GM13976 (cell line): ENCODE measurements around the gene CCDC112.

Source experiments
- DNase-seq: peaks from one replicate; pipeline ENCODE4 v3.0.0; 2012; ENCODE audit warnings: low spot score
- CTCF ChIP-seq: IDR thresholded peaks from 2 replicates; pipeline ENCODE4 v1.5.1; 2012; ENCODE audit warnings: borderline replicate concordance, mild to moderate bottlenecking; ENCODE audit not compliant: insufficient read depth; ENCODE audit errors: extremely low read depth, missing control alignments, control extremely low read depth
- in situ Hi-C: fragments of 300-500 bp; cut with MboI; formaldehyde crosslinking; loops from one replicate; pipeline ENCODE4 v1.12.0; 2022; ENCODE audit warnings: low sequenced_read_pairs, mixed read lengths, inconsistent platforms; ENCODE audit not compliant: unreplicated experiment

CCDC112 gene

GRCh38 chr5:115237066-115237465 lies 59.4 kb downstream of the CCDC112 start:
- in situ Hi-C loops: no loop called here
- DNase-seq: no peak
- TF ChIP-seq CTCF: no peak

- no peak for TF ChIP-seq CTCF
- in situ Hi-C loops: no loop called here
These were observed 59.9 kb downstream of the CCDC112 start for GRCh38 chr5:115236599-115236998.

GRCh38 chr5:115231598-115231997 lies 64.9 kb downstream of the CCDC112 start:
- no peak for TF ChIP-seq CTCF
- in situ Hi-C loops: no loop called here
- DNase-seq: no peak

More at GRCh38 chr5:115236599-115236998, 59.9 kb downstream of the CCDC112 start:
- DNase-seq: no peak

DNA sequence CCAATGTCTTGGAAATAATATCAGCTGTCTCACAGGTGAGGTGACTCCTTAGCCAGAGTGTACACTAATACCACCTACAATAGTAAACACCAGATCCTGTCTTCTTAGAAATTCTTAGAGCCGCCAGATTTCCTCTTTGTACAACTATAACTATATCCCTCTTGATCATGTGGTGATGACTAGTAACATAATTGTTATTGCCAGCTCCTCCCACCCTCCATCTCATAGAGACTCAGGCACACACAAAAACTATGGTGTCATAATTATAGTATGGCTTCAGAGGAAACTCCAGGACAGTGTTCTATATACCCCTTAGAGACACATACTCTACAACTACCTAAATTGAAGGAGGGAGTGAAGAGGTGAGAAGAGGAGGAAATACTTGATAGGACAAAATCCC lies 66.8 kb downstream of the CCDC112 start:
- no peak for TF ChIP-seq CTCF
- in situ Hi-C loops: no loop called here
- no peak for DNase-seq

- in situ Hi-C loops: no loop called here
- DNase-seq: no peak
- no peak for TF ChIP-seq CTCF
These were observed 69.2 kb downstream of the CCDC112 start for GRCh38 chr5:115227281-115227680.
